ENCODE measurements around the gene CEP72. TPM values are rescaled to one million over a fixed set of nuclear protein-coding genes. Genes with fewer than 3 reads are reported as not detected.

Gene CEP72
- total RNA-seq, 1 experiment from 2014 or later, result 24.8 TPM

DNA sequence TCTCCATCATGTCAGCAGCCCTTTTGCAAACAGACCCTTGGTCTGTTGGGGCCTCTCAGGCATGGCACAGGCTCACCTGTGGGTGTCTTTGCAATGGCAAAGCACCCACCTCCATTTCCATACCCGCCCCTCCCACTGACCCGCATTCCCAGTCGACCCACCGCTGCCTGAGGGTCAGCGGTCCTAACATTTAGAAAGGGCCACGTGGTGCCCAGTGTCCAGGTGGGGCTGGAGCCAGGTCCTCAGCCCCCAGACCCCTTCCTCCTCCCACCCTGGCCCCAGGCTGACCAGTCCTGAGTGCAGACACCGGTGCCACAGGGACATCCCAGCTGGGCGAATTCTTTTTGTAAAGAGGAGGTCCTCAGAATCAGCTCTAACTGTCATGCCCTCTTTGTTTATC is 43.3 kb upstream of the CEP72 start:
- no peak overlapping the region for H2BK15ac ChIP-seq (ENCODE audit: low read depth, low read length)
- no peak overlapping the region for H2BK5ac ChIP-seq (ENCODE audit: insufficient read length, low read length)
- H3K4me2 ChIP-seq (ENCODE audit: insufficient read depth, insufficient read length, low read length), result no peak overlapping the region
- Mint-ChIP-seq H3K36me3 (ENCODE audit: insufficient read depth in 1 of 3, low read depth in 3 of 3) (no peaks in the 10 kb centered on the region), H3K27me3 (ENCODE audit: low read depth) (peaks cover 35% of the 10 kb centered on the region), H3K27ac (no peak overlapping the region), H3K4me3 (no peak overlapping the region), H3K9me3 (peaks cover 0 to 3% of the 10 kb centered on the region in 2 experiments; a peak in 1 of 5 replicates), H3K4me1 (peaks cover 6 to 15% of the 10 kb centered on the region in 2 experiments)
- no peak overlapping the region for H2BK12ac ChIP-seq (ENCODE audit: insufficient read length, low read depth, low read length)
- no peak overlapping the region for H3T11ph ChIP-seq (ENCODE audit: low read length)
- H3K27ac ChIP-seq (ENCODE audit: insufficient read length, low read depth, low read length), result no peak overlapping the region
- H3K9ac ChIP-seq (ENCODE audit: extremely low read depth, insufficient read length, low read length), result no peak overlapping the region
- H3K4ac ChIP-seq (ENCODE audit: low read depth, low read length), result no peak overlapping the region
- H4K8ac ChIP-seq (replicated peaks; ENCODE audit: insufficient read length, low read depth, low read length), result no peak overlapping the region
- TF ChIP-seq, protein P1, sequence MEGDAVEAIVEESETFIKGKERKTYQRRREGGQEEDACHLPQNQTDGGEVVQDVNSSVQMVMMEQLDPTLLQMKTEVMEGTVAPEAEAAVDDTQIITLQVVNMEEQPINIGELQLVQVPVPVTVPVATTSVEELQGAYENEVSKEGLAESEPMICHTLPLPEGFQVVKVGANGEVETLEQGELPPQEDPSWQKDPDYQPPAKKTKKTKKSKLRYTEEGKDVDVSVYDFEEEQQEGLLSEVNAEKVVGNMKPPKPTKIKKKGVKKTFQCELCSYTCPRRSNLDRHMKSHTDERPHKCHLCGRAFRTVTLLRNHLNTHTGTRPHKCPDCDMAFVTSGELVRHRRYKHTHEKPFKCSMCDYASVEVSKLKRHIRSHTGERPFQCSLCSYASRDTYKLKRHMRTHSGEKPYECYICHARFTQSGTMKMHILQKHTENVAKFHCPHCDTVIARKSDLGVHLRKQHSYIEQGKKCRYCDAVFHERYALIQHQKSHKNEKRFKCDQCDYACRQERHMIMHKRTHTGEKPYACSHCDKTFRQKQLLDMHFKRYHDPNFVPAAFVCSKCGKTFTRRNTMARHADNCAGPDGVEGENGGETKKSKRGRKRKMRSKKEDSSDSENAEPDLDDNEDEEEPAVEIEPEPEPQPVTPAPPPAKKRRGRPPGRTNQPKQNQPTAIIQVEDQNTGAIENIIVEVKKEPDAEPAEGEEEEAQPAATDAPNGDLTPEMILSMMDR (conservative IDR thresholded peaks at IDR 0.05), result no peak
- H2AFZ ChIP-seq (ENCODE audit: low read length), result no peak overlapping the region
- H3K9me3 ChIP-seq (ENCODE audit: control insufficient read depth, low read depth, low read length), result no peaks in the 10 kb centered on the region
- H2AK5ac ChIP-seq (ENCODE audit: insufficient read length, low read length), result no peak overlapping the region
- no CpG with 5 or more reads among the region's 8 CpGs for WGBS (ENCODE audit: extremely low coverage, insufficient read length, low lambda C conversion rate)
- no peak overlapping the region for H4K5ac ChIP-seq (ENCODE audit: insufficient read length, low read depth, low read length)
- no peak overlapping the region for H3K14ac ChIP-seq (ENCODE audit: insufficient read depth, low read length)
- no peaks in the 10 kb centered on the region for H3K23me2 ChIP-seq (ENCODE audit: insufficient read length, low read depth, low read length, poor library complexity, severe bottlenecking)
- H2BK120ac ChIP-seq (ENCODE audit: low read depth, low read length, poor library complexity, severe bottlenecking), result no peak overlapping the region
- no peaks in the 10 kb centered on the region for H3K79me2 ChIP-seq (ENCODE audit: insufficient read depth, low read length)
- H3K79me1 ChIP-seq (ENCODE audit: insufficient read depth, low read depth, low read length, poor library complexity, severe bottlenecking), result no peaks in the 10 kb centered on the region
- DNase-seq, result no peak
- peaks cover 2% of the 10 kb centered on the region; the same call in 1 of the 2 replicates for H3K27me3 ChIP-seq (ENCODE audit: insufficient read depth, low read length)
- no peak overlapping the region for H3K23ac ChIP-seq (ENCODE audit: insufficient read length, low read depth, low read length)
- no peak overlapping the region for H4K91ac ChIP-seq (ENCODE audit: insufficient read length, low read depth, low read length)
- H3K18ac ChIP-seq (ENCODE audit: insufficient read length, low read depth, low read length), result no peak overlapping the region
- no peak overlapping the region for H2BK20ac ChIP-seq (ENCODE audit: low read depth, low read length, poor library complexity, severe bottlenecking)
- no peaks in the 10 kb centered on the region for H3K4me1 ChIP-seq (ENCODE audit: insufficient read depth, low read length)
- no peak overlapping the region for H3K56ac ChIP-seq (ENCODE audit: insufficient read length, low read depth, low read length)
- H4K20me1 ChIP-seq (ENCODE audit: control insufficient read depth, insufficient read depth, insufficient read length), result no peaks in the 10 kb centered on the region

Measured in H9 (cell line).